ENCODE measurements around the gene LRAT.
A peak's percentile ranks its signal among the peaks of the same experiment; 100 is the strongest.

The LRAT gene

DNA sequence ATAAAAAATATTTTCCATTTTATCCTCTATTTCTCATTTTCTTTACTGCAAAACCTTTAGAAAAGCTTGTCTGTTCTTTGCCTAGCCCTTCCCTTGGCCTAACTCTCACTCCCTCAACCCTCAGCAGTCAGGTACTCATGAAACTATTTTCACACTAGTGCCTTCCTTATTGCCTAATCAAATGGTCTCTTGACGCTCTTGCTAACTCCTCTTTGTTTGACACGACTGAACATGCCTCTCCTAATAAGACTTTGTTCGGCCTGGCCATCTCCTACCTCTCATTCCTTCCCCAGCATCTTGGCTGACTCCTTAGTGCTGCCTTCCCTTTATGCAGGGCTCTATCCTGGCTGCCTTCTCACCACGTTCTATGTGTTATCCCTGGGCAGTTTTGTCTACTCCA, 11.1 kb upstream of the LRAT start:
- H3K27me3 ChIP-seq (ENCODE audit: control insufficient read depth, insufficient read depth, low read length) = no peaks in the 10 kb centered on the region
- H3K36me3 ChIP-seq (ENCODE audit: control insufficient read depth, insufficient read depth, low read length) = no peaks in the 10 kb centered on the region
- H3K9ac ChIP-seq (ENCODE audit: low read length) = no peak overlapping the region
- H3K9me3 ChIP-seq (ENCODE audit: control insufficient read depth, low read length) = no peaks in the 10 kb centered on the region
- H3K4me1 ChIP-seq (ENCODE audit: control insufficient read depth, insufficient read depth, low read length) = no peaks in the 10 kb centered on the region
- no peak overlapping the region for H3K4me3 ChIP-seq (ENCODE audit: low read length)

DNA sequence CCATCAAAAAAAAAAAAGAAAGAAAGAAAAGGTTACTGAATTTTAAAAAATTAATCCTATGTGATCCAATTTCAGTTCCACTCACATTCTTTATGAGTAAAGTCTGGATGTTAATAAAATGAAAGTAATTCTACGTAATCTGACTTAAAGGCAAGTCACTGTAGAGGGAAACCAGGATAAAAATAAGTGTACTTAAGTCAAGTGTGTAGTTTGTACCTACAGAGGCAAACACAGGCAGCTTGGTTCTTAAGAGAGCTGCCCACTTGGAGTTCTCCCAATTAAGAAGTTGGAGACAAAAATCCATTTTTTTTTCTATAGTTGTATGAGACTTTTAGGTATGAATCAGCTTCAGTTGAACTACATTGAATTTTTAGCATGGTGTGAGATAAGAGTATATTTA, 7.0 kb upstream of the LRAT start:
- Histone ChIP-seq H3K4me1 (ENCODE audit: control insufficient read depth, insufficient read depth, low read length) (no peaks in the 10 kb centered on the region), H3K9ac (ENCODE audit: low read length) (no peak overlapping the region), H3K4me3 (ENCODE audit: low read length) (no peak overlapping the region), H3K27me3 (ENCODE audit: control insufficient read depth, insufficient read depth, low read length) (peaks cover 12% of the 10 kb centered on the region), H3K9me3 (ENCODE audit: control insufficient read depth, low read length) (no peaks in the 10 kb centered on the region), H3K36me3 (ENCODE audit: control insufficient read depth, insufficient read depth, low read length) (no peaks in the 10 kb centered on the region)

DNA sequence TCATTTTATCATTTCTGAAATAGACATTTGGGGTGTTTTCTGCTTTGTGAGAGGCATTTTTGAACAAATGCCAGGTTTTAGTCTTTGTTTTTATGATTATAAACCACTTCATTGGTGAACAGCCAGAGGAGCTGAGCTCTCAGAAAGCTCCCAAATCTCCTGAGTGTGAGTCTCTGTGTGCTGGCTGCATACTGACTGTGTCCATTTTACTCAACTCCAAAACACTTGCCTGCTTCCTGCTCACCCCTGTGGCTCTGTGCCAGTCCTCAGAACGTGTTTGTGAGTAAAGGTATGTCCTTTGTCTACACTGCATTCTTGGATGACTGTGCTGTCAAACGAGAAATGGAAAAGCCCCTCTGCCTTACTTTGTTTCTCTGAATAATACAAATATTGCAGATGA, 5.4 kb upstream of the LRAT start:
- H3K9me3 ChIP-seq (ENCODE audit: control insufficient read depth, low read length) = no peaks in the 10 kb centered on the region
- peaks cover 27% of the 10 kb centered on the region for H3K27me3 ChIP-seq (ENCODE audit: control insufficient read depth, insufficient read depth, low read length)

DNA sequence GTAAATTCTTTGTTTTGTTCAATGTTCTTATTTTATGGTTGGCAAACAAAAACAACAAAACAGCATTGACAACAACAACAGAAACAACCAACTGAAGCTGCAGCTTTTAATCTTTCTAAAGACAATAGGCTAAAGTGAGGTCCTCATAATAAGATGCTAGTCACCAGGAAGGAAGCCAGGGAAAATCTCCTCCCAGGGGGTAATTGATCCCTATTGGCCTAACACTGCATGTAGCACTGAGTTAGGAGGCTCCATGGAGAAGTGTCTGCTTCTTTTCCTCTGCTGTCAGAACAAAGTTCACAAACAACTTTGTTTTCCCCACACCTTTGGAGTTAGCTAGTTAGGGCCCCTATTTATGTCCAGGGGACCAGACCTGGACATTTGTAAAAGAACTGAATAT, 4.7 kb upstream of the LRAT start:
- Histone ChIP-seq H3K4me3 (ENCODE audit: low read length) (no peak overlapping the region), H3K9ac (ENCODE audit: low read length) (no peak overlapping the region), H3K9me3 (ENCODE audit: control insufficient read depth, low read length) (no peaks in the 10 kb centered on the region), H3K4me1 (ENCODE audit: control insufficient read depth, insufficient read depth, low read length) (no peaks in the 10 kb centered on the region), H3K36me3 (ENCODE audit: control insufficient read depth, insufficient read depth, low read length) (no peaks in the 10 kb centered on the region), H3K27me3 (ENCODE audit: control insufficient read depth, insufficient read depth, low read length) (peaks cover 34% of the 10 kb centered on the region)

More for the DNA sequence above, 5.4 kb upstream of the LRAT start:
- Histone ChIP-seq H3K4me3 (ENCODE audit: low read length) (no peak overlapping the region), H3K4me1 (ENCODE audit: control insufficient read depth, insufficient read depth, low read length) (no peaks in the 10 kb centered on the region), H3K9ac (ENCODE audit: low read length) (no peak overlapping the region), H3K36me3 (ENCODE audit: control insufficient read depth, insufficient read depth, low read length) (no peaks in the 10 kb centered on the region)

DNA sequence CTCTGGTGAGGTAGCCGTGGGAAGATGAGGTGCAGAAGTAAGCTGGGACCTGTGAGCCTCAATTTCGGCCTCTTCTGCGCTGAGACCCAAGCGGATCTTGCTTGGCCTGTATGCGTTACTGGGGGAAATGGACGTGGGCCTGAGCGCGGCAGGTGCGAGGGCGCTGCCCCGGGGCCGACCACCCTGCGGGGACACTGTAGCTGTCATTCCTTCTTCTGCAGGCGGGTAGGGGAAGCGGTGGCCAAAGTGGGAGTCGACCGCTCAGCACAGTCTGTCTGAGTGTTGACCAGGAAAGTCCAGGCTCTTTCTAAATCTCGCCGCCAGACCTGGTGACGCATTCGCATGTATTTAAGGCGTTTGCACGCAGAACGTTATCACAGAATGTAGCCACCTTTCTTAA, 3.3 kb upstream of the LRAT start:
- Histone ChIP-seq H3K4me1 (ENCODE audit: control insufficient read depth, insufficient read depth, low read length) (peaks cover 5% of the 10 kb centered on the region), H3K9me3 (ENCODE audit: control insufficient read depth, low read length) (no peaks in the 10 kb centered on the region), H3K9ac (ENCODE audit: low read length) (no peak overlapping the region), H3K4me3 (ENCODE audit: low read length) (no peak overlapping the region), H3K36me3 (ENCODE audit: control insufficient read depth, insufficient read depth, low read length) (no peaks in the 10 kb centered on the region), H3K27me3 (ENCODE audit: control insufficient read depth, insufficient read depth, low read length) (peaks cover 46% of the 10 kb centered on the region)

DNA sequence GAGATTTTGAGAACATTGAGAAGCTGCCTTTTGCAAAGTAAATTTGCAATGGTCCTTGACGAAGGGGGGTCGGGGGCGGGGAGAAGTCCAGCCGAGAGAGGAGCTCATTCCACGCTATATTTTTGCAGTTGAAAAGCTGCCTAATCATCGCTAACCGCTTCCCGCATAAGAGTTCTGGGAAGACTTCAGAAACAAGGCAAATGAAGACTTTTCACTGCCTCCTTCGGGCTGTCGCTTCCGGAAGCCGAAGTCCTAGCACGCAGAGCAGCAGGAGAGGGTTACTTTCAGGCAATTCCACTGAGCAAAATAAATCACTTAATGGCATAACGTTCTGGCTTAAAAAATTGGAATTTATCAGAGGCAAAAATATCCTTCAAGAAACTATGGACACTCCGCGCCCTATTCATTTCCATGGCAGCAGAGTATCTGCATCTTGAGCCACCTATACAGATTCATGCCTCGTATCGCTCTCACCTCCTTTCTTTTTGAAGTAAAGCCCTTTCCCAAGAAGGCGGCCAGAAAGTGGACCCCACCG, 2.6 kb upstream of the LRAT start:
- no peak overlapping the region for H3K4me3 ChIP-seq (ENCODE audit: low read length)
- H3K4me1 ChIP-seq (ENCODE audit: control insufficient read depth, insufficient read depth, low read length) = peaks cover 5% of the 10 kb centered on the region

DNA sequence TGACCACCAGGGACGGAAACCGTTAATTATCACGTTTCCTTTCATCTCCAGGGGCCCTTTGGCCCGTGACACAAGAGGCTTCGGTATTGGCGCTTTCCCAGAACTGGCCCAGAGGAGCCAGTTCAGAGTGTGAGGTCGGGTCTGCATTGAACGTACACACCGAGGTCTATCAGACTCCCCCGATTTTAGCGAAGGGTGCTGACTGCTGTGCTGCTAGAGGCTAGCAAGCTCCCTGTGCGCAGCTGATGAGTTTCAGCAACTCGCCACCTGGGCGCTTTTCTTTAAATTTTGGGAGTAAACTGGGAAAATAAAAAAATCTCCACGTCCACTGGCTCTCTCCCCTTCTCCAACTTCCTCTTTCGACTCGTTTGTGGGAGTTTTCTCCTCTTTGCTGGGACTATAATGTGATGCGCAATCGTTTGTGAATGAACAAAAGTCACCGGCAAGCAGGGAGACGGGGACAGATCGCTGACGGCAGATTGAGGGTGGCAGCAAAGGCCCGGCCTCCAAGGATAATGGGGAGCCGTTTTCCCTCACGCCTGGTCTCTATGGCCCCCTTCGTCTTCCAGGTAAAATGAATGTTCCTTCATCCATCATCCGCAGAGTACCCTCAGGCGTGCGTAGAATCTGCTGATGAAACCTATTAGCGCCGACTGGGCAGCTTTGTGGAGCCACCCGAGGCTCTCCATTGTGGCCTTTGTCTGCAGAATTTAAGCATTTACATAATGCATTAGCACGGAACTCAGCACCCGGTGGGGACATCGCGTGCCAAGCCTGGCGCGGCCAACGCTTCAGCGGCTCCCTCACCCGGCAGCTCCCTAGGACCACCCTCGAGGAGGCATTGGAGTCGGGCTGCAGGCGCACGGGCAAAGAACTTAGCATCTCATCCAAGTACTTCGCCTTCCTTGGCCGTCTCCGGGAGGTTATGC, 1.6 kb upstream of the LRAT start:
- Histone ChIP-seq H3K36me3 (ENCODE audit: control insufficient read depth, insufficient read depth, low read length) (no peaks in the 10 kb centered on the region), H3K9me3 (ENCODE audit: control insufficient read depth, low read length) (no peaks in the 10 kb centered on the region), H3K27me3 (ENCODE audit: control insufficient read depth, insufficient read depth, low read length) (peaks cover 47% of the 10 kb centered on the region), H3K9ac (ENCODE audit: low read length) (no peak overlapping the region), H3K4me3 (ENCODE audit: low read length) (no peak overlapping the region), H3K4me1 (ENCODE audit: control insufficient read depth, insufficient read depth, low read length) (peaks cover 5% of the 10 kb centered on the region)

More for the DNA sequence above, 2.6 kb upstream of the LRAT start:
- Histone ChIP-seq H3K9me3 (ENCODE audit: control insufficient read depth, low read length) (no peaks in the 10 kb centered on the region), H3K27me3 (ENCODE audit: control insufficient read depth, insufficient read depth, low read length) (peaks cover 47% of the 10 kb centered on the region), H3K9ac (ENCODE audit: low read length) (no peak overlapping the region), H3K36me3 (ENCODE audit: control insufficient read depth, insufficient read depth, low read length) (no peaks in the 10 kb centered on the region)

DNA sequence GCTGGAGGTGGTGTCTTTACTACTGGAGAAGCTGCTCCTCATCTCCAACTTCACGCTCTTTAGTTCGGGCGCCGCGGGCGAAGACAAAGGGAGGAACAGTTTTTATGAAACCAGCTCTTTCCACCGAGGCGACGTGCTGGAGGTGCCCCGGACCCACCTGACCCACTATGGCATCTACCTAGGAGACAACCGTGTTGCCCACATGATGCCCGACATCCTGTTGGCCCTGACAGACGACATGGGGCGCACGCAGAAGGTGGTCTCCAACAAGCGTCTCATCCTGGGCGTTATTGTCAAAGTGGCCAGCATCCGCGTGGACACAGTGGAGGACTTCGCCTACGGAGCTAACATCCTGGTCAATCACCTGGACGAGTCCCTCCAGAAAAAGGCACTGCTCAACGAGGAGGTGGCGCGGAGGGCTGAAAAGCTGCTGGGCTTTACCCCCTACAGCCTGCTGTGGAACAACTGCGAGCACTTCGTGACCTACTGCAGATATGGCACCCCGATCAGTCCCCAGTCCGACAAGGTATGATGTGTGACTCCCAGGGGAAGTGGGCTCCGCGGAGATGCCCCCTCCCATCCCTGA, 634 bp downstream of the LRAT start:
- Histone ChIP-seq H3K4me3 (ENCODE audit: low read length) (peak overlapping the region; percentile 16), H3K27me3 (ENCODE audit: control insufficient read depth, insufficient read depth, low read length) (peaks cover 47% of the 10 kb centered on the region), H3K36me3 (ENCODE audit: control insufficient read depth, insufficient read depth, low read length) (no peaks in the 10 kb centered on the region), H3K9ac (ENCODE audit: low read length) (peak overlapping the region; percentile 26), H3K4me1 (ENCODE audit: control insufficient read depth, insufficient read depth, low read length) (peaks cover 5% of the 10 kb centered on the region), H3K9me3 (ENCODE audit: control insufficient read depth, low read length) (no peaks in the 10 kb centered on the region)

DNA sequence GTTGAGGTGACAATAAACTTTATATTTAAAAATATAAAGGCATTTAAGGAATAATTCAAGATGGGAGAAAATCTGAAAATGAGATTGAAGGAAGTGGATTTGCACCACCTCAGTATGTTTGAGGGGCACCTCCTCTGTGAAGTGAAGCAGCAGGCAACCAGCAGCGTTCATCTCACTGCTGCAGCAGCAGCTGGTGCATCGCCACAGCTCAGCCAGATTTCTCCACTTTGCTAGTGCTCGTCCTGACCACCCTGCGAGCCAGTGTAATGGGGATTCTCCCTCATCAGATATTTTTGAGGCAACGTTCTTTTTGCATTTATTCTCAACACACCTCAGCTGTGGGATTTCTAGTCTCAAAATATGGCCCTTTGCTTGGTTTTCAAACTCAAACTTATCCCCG, 13.9 kb downstream of the LRAT start:
- Histone ChIP-seq H3K27me3 (ENCODE audit: control insufficient read depth, insufficient read depth, low read length) (no peaks in the 10 kb centered on the region), H3K9ac (ENCODE audit: low read length) (no peak overlapping the region), H3K4me3 (ENCODE audit: low read length) (no peak overlapping the region), H3K9me3 (ENCODE audit: control insufficient read depth, low read length) (no peaks in the 10 kb centered on the region), H3K36me3 (ENCODE audit: control insufficient read depth, insufficient read depth, low read length) (no peaks in the 10 kb centered on the region), H3K4me1 (ENCODE audit: control insufficient read depth, insufficient read depth, low read length) (no peaks in the 10 kb centered on the region)

DNA sequence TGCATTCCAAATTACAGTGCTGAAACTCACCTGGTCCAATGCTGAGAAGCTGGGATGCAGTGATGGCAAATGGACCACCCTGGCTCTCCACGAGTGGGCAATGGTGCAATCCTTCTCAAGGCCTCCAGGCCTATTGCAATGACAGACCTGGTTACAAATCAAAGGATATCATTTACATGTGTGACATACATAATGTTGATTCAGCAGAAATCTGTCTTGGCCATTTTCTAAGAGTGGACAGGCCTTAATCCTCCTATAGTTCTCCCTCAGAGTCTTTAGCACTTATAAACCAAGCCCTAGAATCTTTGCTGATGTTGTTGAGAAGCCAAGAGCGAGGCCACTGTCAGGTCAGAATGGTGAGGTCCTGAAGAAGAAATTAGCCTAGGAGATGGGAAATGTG, 17.1 kb downstream of the LRAT start:
- no peak overlapping the region for H3K9ac ChIP-seq (ENCODE audit: low read length)
- no peaks in the 10 kb centered on the region for H3K4me1 ChIP-seq (ENCODE audit: control insufficient read depth, insufficient read depth, low read length)
- no peaks in the 10 kb centered on the region for H3K9me3 ChIP-seq (ENCODE audit: control insufficient read depth, low read length)
- H3K36me3 ChIP-seq (ENCODE audit: control insufficient read depth, insufficient read depth, low read length) = no peaks in the 10 kb centered on the region
- no peaks in the 10 kb centered on the region for H3K27me3 ChIP-seq (ENCODE audit: control insufficient read depth, insufficient read depth, low read length)
- no peak overlapping the region for H3K4me3 ChIP-seq (ENCODE audit: low read length)

DNA sequence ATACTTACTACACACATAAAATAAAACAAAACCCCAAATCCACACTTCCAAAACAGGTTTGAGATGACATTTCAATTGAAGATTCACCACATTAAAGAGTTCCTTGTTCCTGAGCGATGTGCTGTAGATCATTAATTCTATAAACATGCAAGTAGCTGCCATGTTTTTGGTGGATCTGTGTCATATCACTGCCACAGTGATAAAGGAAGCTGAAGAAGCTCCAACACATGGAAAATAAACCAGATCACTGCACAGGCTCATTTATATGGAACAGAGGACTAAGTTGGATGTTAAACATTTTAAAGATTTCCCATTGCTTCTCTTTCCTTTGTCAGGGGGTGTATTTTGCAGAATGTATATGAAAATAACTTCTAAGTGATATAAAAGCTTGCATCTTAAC, 34.5 kb downstream of the LRAT start:
- H3K36me3 ChIP-seq (ENCODE audit: control insufficient read depth, insufficient read depth, low read length) = no peaks in the 10 kb centered on the region
- H3K9me3 ChIP-seq (ENCODE audit: control insufficient read depth, low read length) = no peaks in the 10 kb centered on the region
- no peak overlapping the region for H3K9ac ChIP-seq (ENCODE audit: low read length)
- H3K27me3 ChIP-seq (ENCODE audit: control insufficient read depth, insufficient read depth, low read length) = no peaks in the 10 kb centered on the region
- H3K4me1 ChIP-seq (ENCODE audit: control insufficient read depth, insufficient read depth, low read length) = no peaks in the 10 kb centered on the region
- no peak overlapping the region for H3K4me3 ChIP-seq (ENCODE audit: low read length)

DNA sequence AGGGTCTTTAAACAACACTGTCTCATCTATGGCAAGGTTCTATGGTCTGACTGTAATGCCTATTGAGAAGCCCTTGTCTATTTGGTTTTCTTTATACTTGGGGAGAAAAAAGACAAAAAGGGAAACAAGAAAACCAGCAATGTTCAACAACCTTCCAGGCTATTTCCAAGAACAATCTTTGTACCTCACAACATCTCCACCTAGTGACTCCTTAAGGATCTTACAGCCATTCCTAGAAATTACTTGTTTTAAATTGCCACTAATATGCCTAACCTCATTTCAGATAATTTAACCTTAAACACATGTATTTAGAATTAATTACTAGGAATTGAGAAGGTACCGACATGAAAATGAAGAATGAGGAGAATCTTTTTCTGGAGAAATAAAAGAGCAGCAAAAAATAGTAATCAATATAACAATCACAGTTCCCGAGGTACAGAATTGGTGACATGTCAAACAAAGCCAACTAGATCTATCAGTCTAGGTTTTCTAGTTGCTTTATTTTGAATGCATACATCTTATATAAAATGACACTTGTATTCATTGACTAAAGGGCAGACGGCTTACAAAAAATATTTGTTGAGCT, 35.7 kb downstream of the LRAT start:
- no peaks in the 10 kb centered on the region for H3K4me1 ChIP-seq (ENCODE audit: control insufficient read depth, insufficient read depth, low read length)
- H3K27me3 ChIP-seq (ENCODE audit: control insufficient read depth, insufficient read depth, low read length) = no peaks in the 10 kb centered on the region
- no peak overlapping the region for H3K4me3 ChIP-seq (ENCODE audit: low read length)
- no peaks in the 10 kb centered on the region for H3K36me3 ChIP-seq (ENCODE audit: control insufficient read depth, insufficient read depth, low read length)
- H3K9me3 ChIP-seq (ENCODE audit: control insufficient read depth, low read length) = no peaks in the 10 kb centered on the region
- H3K9ac ChIP-seq (ENCODE audit: low read length) = no peak overlapping the region
